GM12878 (cell line): Measurements from ENCODE around the gene ACTL6B. TPM values are rescaled to one million over a fixed set of nuclear protein-coding genes. Genes with fewer than 3 reads are reported as not detected.
A peak's percentile ranks its signal among the peaks of the same experiment; 100 is the strongest.

Experiments
- ATAC-seq: fragments of 200-7000 bp; cut with Tn5 transposase; 3 replicates; pipeline ENCODE4 v1.9.1; 2020; ENCODE audit warnings: mild to moderate bottlenecking, moderate library complexity
- BruUV-seq: library from RNA; stranded (reverse); fragments of 400-500 nt; replicated peaks from 2 replicates; lab custom pipeline; 2021; lab: Mats Ljungman, UMichigan
- CTCF ChIA-PET: fragments of 300-600 bp; sonication (Branson Sonifier 250); formaldehyde crosslinking; extraction: SDS; loops from one replicate; lab custom pipeline; 2021; ENCODE audit warnings: inconsistent platforms; lab: Yijun Ruan, JAX
- POLR2A ChIA-PET: fragments of 350-600 bp; formaldehyde crosslinking; extraction: SDS; loops from one replicate; lab custom pipeline; 2021; ENCODE audit warnings: inconsistent platforms; lab: Charles Lee
- RAD21 ChIA-PET: fragments of 300-600 bp; sonication (Branson Sonifier 250); formaldehyde crosslinking; loops from one replicate; lab custom pipeline; 2023; ENCODE audit warnings: antibody characterized with exemption; ENCODE audit not compliant: unreplicated experiment; lab: Charles Lee
- SMC1A ChIA-PET: fragments of 300-600 bp; sonication (Branson Sonifier 250); formaldehyde crosslinking; loops from one replicate; lab custom pipeline; 2023; ENCODE audit not compliant: unreplicated experiment, uncharacterized antibody; lab: Charles Lee
- DNase-seq: peaks from one replicate; pipeline ENCODE4 v3.0.0-alpha.2; 2011; ENCODE audit warnings: low read depth, low spot score
- FAIRE-seq: peaks from 3 replicates; lab custom pipeline; 2011; peaks lifted over from hg19 to GRCh38; lab: Jason Lieb, UNC
- H2AFZ ChIP-seq: 2 replicates; pipeline ENCODE4 v1.6.0; 2011; ENCODE audit warnings: low read depth, low read length, control low read depth; ENCODE audit not compliant: control insufficient read depth
- H3K27ac ChIP-seq: 2 replicates; pipeline ENCODE4 v1.5.1; 2011; ENCODE audit warnings: control low read depth; ENCODE audit not compliant: control insufficient read depth, insufficient read depth
- H3K27me3 ChIP-seq, 2 experiments: replicated peaks in 1 of 2; 2 replicates each; pipeline versions ENCODE4 v1.6.0 to v1.6.1; 2011; ENCODE audit warnings: low read length in 1 of 2; ENCODE audit not compliant: control insufficient read depth in 2 of 2, insufficient read depth in 2 of 2
- H3K36me3 ChIP-seq, 2 experiments: 2 replicates each; pipeline ENCODE4 v1.5.1; 2011; ENCODE audit warnings: low read length in 1 of 2; ENCODE audit not compliant: control insufficient read depth in 2 of 2, insufficient read depth in 2 of 2
- H3K4me1 ChIP-seq: 2 replicates; pipeline ENCODE4 v1.6.1; 2011; ENCODE audit warnings: mild to moderate bottlenecking, low read length, moderate library complexity, mixed read lengths; ENCODE audit not compliant: control insufficient read depth, insufficient read depth
- H3K4me2 ChIP-seq: 2 replicates; pipeline ENCODE4 v1.6.0; 2011; ENCODE audit warnings: control low read depth; ENCODE audit not compliant: control insufficient read depth, insufficient read depth
- H3K4me3 ChIP-seq: fragments of 200-600 bp; sonication (generic); 2 replicates; pipeline ENCODE4 v1.5.1; 2016
- H3K79me2 ChIP-seq: 2 replicates; pipeline ENCODE4 v1.6.0; 2011; ENCODE audit warnings: low read length; ENCODE audit not compliant: control insufficient read depth, insufficient read depth
- H3K9ac ChIP-seq: 2 replicates; pipeline ENCODE4 v1.8.0; 2011; ENCODE audit warnings: low read length, control low read depth, mixed read lengths; ENCODE audit not compliant: control insufficient read depth, insufficient read depth
- H3K9me3 ChIP-seq: replicated peaks from 3 replicates; pipeline ENCODE4 v1.5.1; 2011; ENCODE audit warnings: mild to moderate bottlenecking, low read length; ENCODE audit not compliant: control insufficient read depth, insufficient read depth
- H4K20me1 ChIP-seq: 2 replicates; pipeline ENCODE4 v1.6.0; 2011; ENCODE audit not compliant: control insufficient read depth, insufficient read depth
- NFYA ChIP-seq: IDR thresholded peaks from 2 replicates; pipeline ENCODE4 v1.6.1; 2011; ENCODE audit warnings: low read depth, mild to moderate bottlenecking, low read length, improper control_type of control experiment, borderline replicate concordance
- WGBS: methylation state at CpG from one replicate; pipeline ENCODE4 v1.1.6; 2016; ENCODE audit warnings: low lambda C conversion rate; ENCODE audit not compliant: insufficient replicate concordance, insufficient coverage; ENCODE audit errors: missing lambda C conversion rate; 5-methylcytosine and 5-hydroxymethylcytosine counted together
- in situ Hi-C: fragments of 300-500 bp; cut with MboI; formaldehyde crosslinking; loops from 9 replicates; pipeline ENCODE4 v1.14.3; 2018; ENCODE audit warnings: mixed read lengths
- intact Hi-C: fragments of 100-400 bp; cut with micrococcal nuclease; formaldehyde crosslinking; loops from one replicate; pipeline ENCODE4 v1.14.2; 2022; ENCODE audit not compliant: unreplicated experiment
- polyA plus RNA-seq, 11 experiments: library from polyadenylated mRNA; depleted of rRNA in 4 of 11; unstranded in 6 of 11; stranded (reverse) in 5 of 11; fragments of >200 nt; fragmentation: Nextera tagmentation in 4 of 11; fragmentation: Illumina TruSeq in 1 of 11; extraction: Ambion mirVana in 4 of 11; extraction: Trizol in 1 of 11; gene quantifications; 1 replicate in 1 of 11; 2 replicates in 10 of 11; pipeline versions ENCODE4 v1.2.1 to v1.2.3, GENCODE V29; 2011 to 2016; ENCODE audit warnings: inconsistent platforms in 2 of 11, missing spikeins in 2 of 11, low read depth in 1 of 11
- total RNA-seq, 4 experiments: library from RNA; depleted of rRNA in 3 of 4; stranded (reverse); fragments of >200 nt in 3 of 4; fragmentation: Illumina TruSeq in 1 of 4; extraction: Trizol in 1 of 4; gene quantifications; 2 replicates each; pipeline versions ENCODE4 v1.2.1 to v1.2.3, GENCODE V29; 2013 to 2021
- TF ChIP-seq, protein P1 (sequence below): fragments of 450-650 bp; IDR thresholded peaks from 2 replicates; pipeline ENCODE4 v1.6.1; 2016; ENCODE audit warnings: mild to moderate bottlenecking, moderate library complexity, borderline replicate concordance

ACTL6B gene
- total and polyA plus RNA-seq, 10 of the 15 experiments (the other 5 are each of a cell fraction or from before 2014, with no cell fraction given), result not detected

DNA sequence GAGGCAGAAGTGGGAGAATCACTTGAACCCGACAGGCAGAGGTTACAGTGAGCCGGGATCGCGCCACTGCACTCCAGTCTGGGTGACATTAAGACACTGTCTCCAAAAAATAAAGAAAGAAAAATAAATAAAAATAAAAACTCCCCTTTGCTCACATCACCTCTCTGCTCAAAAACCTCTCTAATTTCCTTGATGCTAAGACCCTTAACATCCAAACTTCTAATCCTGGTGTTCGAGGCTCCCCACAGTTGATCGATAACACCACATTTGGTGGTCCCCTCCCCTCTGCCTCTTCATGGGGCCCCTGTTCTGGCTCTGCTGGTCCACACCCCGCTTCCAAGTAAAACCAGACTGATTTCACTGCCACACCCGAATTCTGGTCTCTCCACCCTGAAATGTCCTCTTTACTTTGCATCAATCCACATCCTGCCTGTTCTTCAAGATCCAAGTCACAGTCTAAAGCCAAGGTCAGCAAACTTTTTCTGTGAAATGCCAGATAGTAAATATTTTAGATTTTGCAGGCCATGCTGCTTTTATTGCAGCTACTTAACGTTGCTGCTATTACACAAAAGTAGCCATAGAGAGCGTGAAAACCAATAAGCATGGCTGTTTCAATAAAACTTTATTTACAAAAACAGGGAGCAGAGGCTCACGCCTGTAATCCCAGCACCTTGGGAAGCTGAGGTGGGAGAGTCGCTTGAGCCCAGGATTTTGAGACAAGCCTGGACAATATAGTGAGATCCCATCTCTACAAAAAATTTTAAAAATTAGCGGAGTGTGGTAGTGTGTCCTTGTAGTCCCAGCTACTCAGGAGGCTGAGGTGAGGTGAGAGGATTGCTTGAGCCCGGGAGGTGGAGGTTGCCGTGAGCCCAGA, 32.1 kb downstream of the ACTL6B start:
- WGBS, result 79% methylated on average over 15 of the region's 15 CpGs
- Histone ChIP-seq H3K9ac (no peak overlapping the region), H3K4me1 (peaks cover 7% of the 10 kb centered on the region), H4K20me1 (no peaks in the 10 kb centered on the region), H3K4me2 (no peak overlapping the region), H3K9me3 (no peaks in the 10 kb centered on the region), H3K4me3 (no peak overlapping the region), H3K36me3 (no peaks in the 10 kb centered on the region), H2AFZ (no peak overlapping the region), H3K27ac (no peak overlapping the region), H3K27me3 (no peaks in the 10 kb centered on the region; a peak in 1 of 4 replicates), H3K79me2 (no peaks in the 10 kb centered on the region)
- intact Hi-C loops, result no loop called here
- no TSS peak for BruUV-seq
- RAD21 ChIA-PET, result no interaction called here
- in situ Hi-C loops, result no loop called here
- no peak for FAIRE-seq
- no peak for DNase-seq
- SMC1A ChIA-PET, result no interaction called here
- TF ChIP-seq NFYA, result no peak
- TF ChIP-seq, protein P1, sequence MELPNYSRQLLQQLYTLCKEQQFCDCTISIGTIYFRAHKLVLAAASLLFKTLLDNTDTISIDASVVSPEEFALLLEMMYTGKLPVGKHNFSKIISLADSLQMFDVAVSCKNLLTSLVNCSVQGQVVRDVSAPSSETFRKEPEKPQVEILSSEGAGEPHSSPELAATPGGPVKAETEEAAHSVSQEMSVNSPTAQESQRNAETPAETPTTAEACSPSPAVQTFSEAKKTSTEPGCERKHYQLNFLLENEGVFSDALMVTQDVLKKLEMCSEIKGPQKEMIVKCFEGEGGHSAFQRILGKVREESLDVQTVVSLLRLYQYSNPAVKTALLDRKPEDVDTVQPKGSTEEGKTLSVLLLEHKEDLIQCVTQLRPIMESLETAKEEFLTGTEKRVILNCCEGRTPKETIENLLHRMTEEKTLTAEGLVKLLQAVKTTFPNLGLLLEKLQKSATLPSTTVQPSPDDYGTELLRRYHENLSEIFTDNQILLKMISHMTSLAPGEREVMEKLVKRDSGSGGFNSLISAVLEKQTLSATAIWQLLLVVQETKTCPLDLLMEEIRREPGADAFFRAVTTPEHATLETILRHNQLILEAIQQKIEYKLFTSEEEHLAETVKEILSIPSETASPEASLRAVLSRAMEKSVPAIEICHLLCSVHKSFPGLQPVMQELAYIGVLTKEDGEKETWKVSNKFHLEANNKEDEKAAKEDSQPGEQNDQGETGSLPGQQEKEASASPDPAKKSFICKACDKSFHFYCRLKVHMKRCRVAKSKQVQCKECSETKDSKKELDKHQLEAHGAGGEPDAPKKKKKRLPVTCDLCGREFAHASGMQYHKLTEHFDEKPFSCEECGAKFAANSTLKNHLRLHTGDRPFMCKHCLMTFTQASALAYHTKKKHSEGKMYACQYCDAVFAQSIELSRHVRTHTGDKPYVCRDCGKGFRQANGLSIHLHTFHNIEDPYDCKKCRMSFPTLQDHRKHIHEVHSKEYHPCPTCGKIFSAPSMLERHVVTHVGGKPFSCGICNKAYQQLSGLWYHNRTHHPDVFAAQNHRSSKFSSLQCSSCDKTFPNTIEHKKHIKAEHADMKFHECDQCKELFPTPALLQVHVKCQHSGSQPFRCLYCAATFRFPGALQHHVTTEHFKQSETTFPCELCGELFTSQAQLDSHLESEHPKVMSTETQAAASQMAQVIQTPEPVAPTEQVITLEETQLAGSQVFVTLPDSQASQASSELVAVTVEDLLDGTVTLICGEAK, result peak; percentile 82
- CTCF ChIA-PET, result interaction anchor here (1.2 kb wide), 1 partner anchor 10 kb away, joined by 3 read pairs; no protein-coding TSS in a partner anchor
- POLR2A ChIA-PET, result interaction anchor here (0.7 kb wide), 1 partner anchor 9 kb away, joined by 4 read pairs; no protein-coding TSS in a partner anchor
- ATAC-seq, result no peak
